ENCODE data around the gene MS4A6A. TPM values are rescaled to one million over a fixed set of nuclear protein-coding genes. Genes with fewer than 3 reads are reported as not detected.

MS4A6A gene
- total RNA-seq, 1 experiment from 2014 or later, result 0.52 TPM

DNA sequence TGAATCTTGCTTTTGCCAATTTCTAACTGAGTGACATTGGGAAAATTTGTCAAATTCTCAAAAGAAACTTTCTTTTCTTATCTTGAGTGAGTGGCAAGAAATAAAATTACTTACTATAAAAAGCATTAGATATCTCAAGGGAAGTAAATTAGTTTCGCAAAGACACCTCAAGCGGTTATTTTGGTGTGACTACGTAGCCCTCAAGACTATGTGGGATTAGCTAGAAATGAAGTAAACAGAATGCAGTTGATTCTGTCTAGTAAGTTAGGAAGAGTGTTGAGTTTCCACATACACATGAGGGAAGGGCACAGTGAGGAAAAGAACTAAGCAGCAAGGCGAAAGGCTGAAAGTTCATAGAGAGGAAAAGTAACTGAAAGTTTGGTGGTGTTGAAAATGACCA is 28.3 kb upstream of the MS4A6A start:
- RAD21 ChIA-PET (ENCODE audit: low non-redundant PET in 1 of 2, low total read pairs in 2 of 2, uncharacterized antibody in 2 of 2, unreplicated experiment in 2 of 2), result no interaction called here
- no TSS peak for BruUV-seq (replicated peaks)
- no peak overlapping the region for H3K27ac ChIP-seq (ENCODE audit: low read depth, low read length)

DNA sequence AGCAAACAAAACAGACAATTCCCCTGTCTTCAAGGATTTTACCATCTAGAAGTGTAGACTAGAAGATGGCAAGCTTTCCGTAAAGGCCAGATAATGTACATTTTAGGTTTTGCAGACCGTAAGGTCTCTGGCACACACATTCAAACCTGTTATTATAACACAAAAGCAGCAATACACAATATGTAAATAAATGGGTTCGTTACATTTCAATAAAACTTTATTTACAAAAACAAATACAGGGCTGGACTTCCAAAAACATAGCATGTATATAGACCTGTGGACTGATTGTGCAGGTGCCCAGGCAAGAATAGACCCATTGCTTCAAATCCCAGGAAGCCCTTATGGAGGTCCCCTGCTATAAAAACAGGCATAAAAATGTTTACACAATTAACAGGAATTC is 27.1 kb upstream of the MS4A6A start:
- no peak overlapping the region for H2AFZ ChIP-seq (ENCODE audit: low read depth, low read length, poor library complexity, severe bottlenecking)
- no peaks in the 10 kb centered on the region for H3K27me3 ChIP-seq (ENCODE audit: insufficient read depth, low read length)
- DNase-seq (ENCODE audit: low read depth, low spot score) (no peak), ATAC-seq (no peak)
- CTCF ChIA-PET, result no interaction called here
- no peaks in the 10 kb centered on the region for H3K9me2 ChIP-seq (ENCODE audit: insufficient read depth)
- no peaks in the 10 kb centered on the region for H4K20me1 ChIP-seq (ENCODE audit: insufficient read depth)
- RAD21 ChIA-PET (ENCODE audit: low non-redundant PET in 1 of 2, low total read pairs in 2 of 2, uncharacterized antibody in 2 of 2, unreplicated experiment in 2 of 2), result no interaction called here
- BruUV-seq (replicated peaks), result no TSS peak
- no peak overlapping the region for H3K9ac ChIP-seq (ENCODE audit: low read length)
- intact Hi-C loops (cut with micrococcal nuclease), result no loop called here
- H3K4me1 ChIP-seq (ENCODE audit: control insufficient read depth in 1 of 2, insufficient read depth in 2 of 2, low read length in 2 of 2), result no peaks in the 10 kb centered on the region
- no peaks in the 10 kb centered on the region for H3K9me3 ChIP-seq (ENCODE audit: control insufficient read depth in 1 of 2, insufficient read depth in 1 of 2, low read depth in 1 of 2, low read length in 2 of 2)
- no peak overlapping the region for H3K27ac ChIP-seq (ENCODE audit: low read depth, low read length)
- no peaks in the 10 kb centered on the region for H3K79me2 ChIP-seq (ENCODE audit: insufficient read depth, low read length)
- H3K36me3 ChIP-seq (ENCODE audit: control insufficient read depth in 1 of 2, insufficient read depth in 2 of 2, low read length in 2 of 2), result no peaks in the 10 kb centered on the region
- TF ChIP-seq, protein P1, sequence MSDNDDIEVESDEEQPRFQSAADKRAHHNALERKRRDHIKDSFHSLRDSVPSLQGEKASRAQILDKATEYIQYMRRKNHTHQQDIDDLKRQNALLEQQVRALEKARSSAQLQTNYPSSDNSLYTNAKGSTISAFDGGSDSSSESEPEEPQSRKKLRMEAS (IDR thresholded peaks at IDR 0.05), result no peak
- H3K4me2 ChIP-seq (ENCODE audit: low read length), result no peak overlapping the region
- H3K4me3 ChIP-seq (replicated peaks in 1 of 2; ENCODE audit: low read depth in 1 of 2, low read length in 2 of 2), result no peak overlapping the region
- POLR2A ChIA-PET, result no interaction called here

More for the DNA sequence above, 28.3 kb upstream of the MS4A6A start:
- Histone ChIP-seq H3K27me3 (ENCODE audit: insufficient read depth, low read length) (no peaks in the 10 kb centered on the region), H3K36me3 (ENCODE audit: control insufficient read depth in 1 of 2, insufficient read depth in 2 of 2, low read length in 2 of 2) (no peaks in the 10 kb centered on the region), H3K4me1 (ENCODE audit: control insufficient read depth in 1 of 2, insufficient read depth in 2 of 2, low read length in 2 of 2) (no peaks in the 10 kb centered on the region), H3K9ac (ENCODE audit: low read length) (no peak overlapping the region), H4K20me1 (ENCODE audit: insufficient read depth) (no peaks in the 10 kb centered on the region), H3K79me2 (ENCODE audit: insufficient read depth, low read length) (no peaks in the 10 kb centered on the region), H3K4me3 (replicated peaks in 1 of 2; ENCODE audit: low read depth in 1 of 2, low read length in 2 of 2) (no peak overlapping the region), H2AFZ (ENCODE audit: low read depth, low read length, poor library complexity, severe bottlenecking) (no peak overlapping the region), H3K9me3 (ENCODE audit: control insufficient read depth in 1 of 2, insufficient read depth in 1 of 2, low read depth in 1 of 2, low read length in 2 of 2) (no peaks in the 10 kb centered on the region), H3K9me2 (ENCODE audit: insufficient read depth) (no peaks in the 10 kb centered on the region; the same call in 1 of the 2 replicates), H3K4me2 (ENCODE audit: low read length) (no peak overlapping the region)
- ATAC-seq (no peak), DNase-seq (ENCODE audit: low read depth, low spot score) (no peak)
- TF ChIP-seq SIN3A (IDR thresholded peaks at IDR 0.05; ENCODE audit: low read depth) (no peak), CBX3 (IDR thresholded peaks at IDR 0.05; ENCODE audit: low read depth) (no peak), EZH2phosphoT487 (IDR thresholded peaks at IDR 0.05; ENCODE audit: borderline replicate concordance) (no peak)
- ChIA-PET POLR2A (no interaction called here), CTCF (no interaction called here)
- intact Hi-C loops (cut with micrococcal nuclease), result no loop called here

DNA sequence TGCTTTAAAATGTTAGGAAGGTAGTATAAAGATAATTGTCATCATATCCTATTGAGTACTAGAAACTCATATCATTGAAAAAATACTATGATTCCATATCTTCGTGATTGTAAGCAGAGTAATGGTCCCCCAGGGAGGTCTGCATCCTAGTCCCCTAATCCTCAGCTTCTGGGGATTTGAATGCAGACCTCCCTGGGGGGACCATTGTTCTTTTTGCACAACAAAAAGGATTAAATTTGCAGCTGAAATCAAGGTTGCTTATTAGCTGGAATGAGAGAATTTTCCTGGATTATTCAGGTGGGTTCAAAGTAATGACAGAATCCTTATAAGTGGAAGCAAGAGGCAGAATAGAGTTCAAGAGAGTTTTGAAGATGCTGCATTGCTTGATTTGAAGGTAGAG is 26.1 kb upstream of the MS4A6A start:
- no peak for DNase-seq (ENCODE audit: low read depth, low spot score)
- H3K9ac ChIP-seq (ENCODE audit: low read length), result no peak overlapping the region
- H3K4me1 ChIP-seq (ENCODE audit: control insufficient read depth in 1 of 2, insufficient read depth in 2 of 2, low read length in 2 of 2), result no peaks in the 10 kb centered on the region
- no peaks in the 10 kb centered on the region for H3K9me2 ChIP-seq (ENCODE audit: insufficient read depth)
- no peaks in the 10 kb centered on the region for H3K79me2 ChIP-seq (ENCODE audit: insufficient read depth, low read length)
- H3K9me3 ChIP-seq (ENCODE audit: control insufficient read depth in 1 of 2, insufficient read depth in 1 of 2, low read depth in 1 of 2, low read length in 2 of 2), result no peaks in the 10 kb centered on the region
- no peaks in the 10 kb centered on the region for H4K20me1 ChIP-seq (ENCODE audit: insufficient read depth)
- no TSS peak for BruUV-seq (replicated peaks)
- no peak for ATAC-seq
- intact Hi-C loops (cut with micrococcal nuclease), result no loop called here
- H3K4me3 ChIP-seq (replicated peaks in 1 of 2; ENCODE audit: low read depth in 1 of 2, low read length in 2 of 2), result no peak overlapping the region
- H3K27me3 ChIP-seq (ENCODE audit: insufficient read depth, low read length), result no peaks in the 10 kb centered on the region
- ChIA-PET CTCF (no interaction called here), RAD21 (ENCODE audit: low non-redundant PET in 1 of 2, low total read pairs in 2 of 2, uncharacterized antibody in 2 of 2, unreplicated experiment in 2 of 2) (no interaction called here), POLR2A (no interaction called here)
- no peaks in the 10 kb centered on the region for H3K36me3 ChIP-seq (ENCODE audit: control insufficient read depth in 1 of 2, insufficient read depth in 2 of 2, low read length in 2 of 2)
- H3K27ac ChIP-seq (ENCODE audit: low read depth, low read length), result no peak overlapping the region
- H2AFZ ChIP-seq (ENCODE audit: low read depth, low read length, poor library complexity, severe bottlenecking), result no peak overlapping the region
- no peak overlapping the region for H3K4me2 ChIP-seq (ENCODE audit: low read length)
- TF ChIP-seq, protein P2, sequence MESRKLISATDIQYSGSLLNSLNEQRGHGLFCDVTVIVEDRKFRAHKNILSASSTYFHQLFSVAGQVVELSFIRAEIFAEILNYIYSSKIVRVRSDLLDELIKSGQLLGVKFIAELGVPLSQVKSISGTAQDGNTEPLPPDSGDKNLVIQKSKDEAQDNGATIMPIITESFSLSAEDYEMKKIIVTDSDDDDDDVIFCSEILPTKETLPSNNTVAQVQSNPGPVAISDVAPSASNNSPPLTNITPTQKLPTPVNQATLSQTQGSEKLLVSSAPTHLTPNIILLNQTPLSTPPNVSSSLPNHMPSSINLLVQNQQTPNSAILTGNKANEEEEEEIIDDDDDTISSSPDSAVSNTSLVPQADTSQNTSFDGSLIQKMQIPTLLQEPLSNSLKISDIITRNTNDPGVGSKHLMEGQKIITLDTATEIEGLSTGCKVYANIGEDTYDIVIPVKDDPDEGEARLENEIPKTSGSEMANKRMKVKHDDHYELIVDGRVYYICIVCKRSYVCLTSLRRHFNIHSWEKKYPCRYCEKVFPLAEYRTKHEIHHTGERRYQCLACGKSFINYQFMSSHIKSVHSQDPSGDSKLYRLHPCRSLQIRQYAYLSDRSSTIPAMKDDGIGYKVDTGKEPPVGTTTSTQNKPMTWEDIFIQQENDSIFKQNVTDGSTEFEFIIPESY (IDR thresholded peaks at IDR 0.05; ENCODE audit: extremely low read depth, insufficient replicate concordance, low read length), result no peak
- TF ChIP-seq SP1 (IDR thresholded peaks at IDR 0.05; ENCODE audit: low read depth), result no peak
- TF ChIP-seq EZH2 (IDR thresholded peaks at IDR 0.05), result no peak
- no peak for TF ChIP-seq TCF7L2 (IDR thresholded peaks at IDR 0.05; ENCODE audit: borderline replicate concordance, extremely low read depth, insufficient read depth, insufficient read length)
- no peak for TF ChIP-seq CBX3 (IDR thresholded peaks at IDR 0.05; ENCODE audit: low read depth)
- TF ChIP-seq RAD21 (IDR thresholded peaks at IDR 0.05; ENCODE audit: low read depth), result no peak

Data from HCT116 (cell line).